Activated naive CD4-positive, alpha-beta T cell treated with anti-CD3 and anti-CD28 coated beads, Interleukin-2, amount 50 U/mL, for 24 hours (primary cell): ENCODE results near the gene SOX4.
A peak's percentile ranks its signal among the peaks of the same experiment; 100 is the strongest.
"Not testable (repeated sequence)": the region's sequence is repeated elsewhere in the genome, so short reads cannot be mapped to it uniquely, and the experiment has no call there.

Experiments used
- H3K27ac Mint-ChIP-seq: one replicate; pipeline ENCODE4 v1.8.0; 2021; ENCODE audit warnings: mild to moderate bottlenecking, mixed read lengths
- H3K27me3 Mint-ChIP-seq: one replicate; pipeline ENCODE4 v1.8.0; 2021; ENCODE audit warnings: mixed read lengths
- H3K36me3 Mint-ChIP-seq: one replicate; pipeline ENCODE4 v1.8.0; 2021; ENCODE audit warnings: mixed read lengths
- H3K4me1 Mint-ChIP-seq: one replicate; pipeline ENCODE4 v1.8.0; 2021; ENCODE audit warnings: mixed read lengths
- H3K4me3 Mint-ChIP-seq: one replicate; pipeline ENCODE4 v1.8.0; 2021; ENCODE audit warnings: mild to moderate bottlenecking, mixed read lengths
- H3K9me3 Mint-ChIP-seq: one replicate; pipeline ENCODE4 v1.8.0; 2021; ENCODE audit warnings: mixed read lengths

SOX4 gene

GRCh38 chr6:21593412-21593926 lies at the start of gene SOX4:
TSS of gene SOX4 (plus strand) at chr6:21593751. CDS start at chr6:21594535, 784 bp downstream.
- Mint-ChIP-seq H3K27me3 (peaks cover 31% of the 10 kb centered on the region), H3K9me3 (no peaks in the 10 kb centered on the region), H3K4me3 (peak within 1 kb of the TSS; percentile 87), H3K27ac (peak within 1 kb of the TSS; percentile 18), H3K4me1 (peaks cover 19% of the 10 kb centered on the region), H3K36me3 (no peaks in the 10 kb centered on the region)

DNA sequence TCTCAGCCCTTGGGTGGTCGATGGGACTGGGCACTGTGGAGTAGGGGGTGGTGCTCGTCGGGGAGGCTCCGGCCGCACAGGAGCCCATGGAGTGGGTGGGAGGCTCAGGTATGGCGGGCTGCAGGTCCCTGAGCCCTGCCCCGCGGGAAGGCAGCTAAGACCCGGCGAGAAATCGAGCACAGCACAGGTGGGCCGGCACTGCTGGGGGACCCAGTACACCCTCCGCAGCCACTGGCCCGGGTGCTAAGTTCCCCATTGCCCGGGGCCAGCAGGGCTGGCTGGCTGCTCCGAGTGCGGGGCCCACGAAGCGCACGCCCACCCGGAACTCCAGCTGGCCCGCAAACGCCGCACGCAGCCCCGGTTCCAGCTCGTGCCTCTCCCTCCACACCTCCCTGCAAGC lies 41.3 kb upstream of the SOX4 start:
- H3K9me3 Mint-ChIP-seq, result peaks cover 16% of the 10 kb centered on the region
- not testable (repeated sequence) for H3K36me3 Mint-ChIP-seq, H3K27ac Mint-ChIP-seq, H3K27me3 Mint-ChIP-seq, H3K4me3 Mint-ChIP-seq, H3K4me1 Mint-ChIP-seq

DNA sequence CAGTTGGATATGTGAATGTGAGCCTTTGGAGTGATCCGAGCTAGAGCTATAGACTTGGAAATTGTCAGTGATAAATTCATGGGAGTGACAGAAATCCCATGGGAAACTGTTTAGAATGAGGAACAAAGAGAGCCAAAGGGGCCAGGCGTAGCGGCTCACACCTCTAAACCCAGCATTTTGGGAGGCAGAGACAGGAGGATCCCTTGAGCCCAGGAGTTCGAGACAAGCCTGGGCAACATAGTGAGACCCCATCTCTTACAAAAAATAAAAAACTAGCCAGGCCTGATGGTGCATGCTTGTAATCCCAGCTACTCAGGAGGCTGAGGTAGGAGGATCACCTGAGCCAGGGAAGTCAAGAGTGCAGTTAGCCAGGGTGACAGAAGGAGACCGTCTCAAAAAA lies 39.3 kb upstream of the SOX4 start:
- Mint-ChIP-seq H3K9me3 (peaks cover under 1% of the 10 kb centered on the region), H3K4me1 (no peaks in the 10 kb centered on the region), H3K27me3 (peaks cover 2% of the 10 kb centered on the region), H3K36me3 (peaks cover 1% of the 10 kb centered on the region), H3K27ac (no peak overlapping the region), H3K4me3 (no peak overlapping the region)

DNA sequence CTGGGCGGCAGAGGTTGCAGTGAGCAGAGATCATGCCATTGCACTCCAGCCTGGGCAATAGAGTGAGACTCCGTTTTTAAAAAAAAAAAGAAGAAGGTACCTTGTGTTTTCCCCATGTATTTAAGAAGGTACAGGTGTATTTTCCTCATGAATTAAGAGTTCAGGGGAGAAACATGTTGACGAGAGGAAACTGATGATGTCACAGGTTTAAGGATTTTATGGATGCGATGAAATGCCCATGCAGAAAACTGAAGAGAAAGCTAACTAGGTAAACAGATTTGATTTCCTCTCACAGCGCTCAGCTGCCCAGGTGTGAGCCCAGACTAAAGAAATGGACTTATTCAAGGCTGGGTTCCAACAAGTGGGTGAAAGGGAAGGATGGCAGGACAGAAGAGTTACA lies 38.4 kb upstream of the SOX4 start:
- Mint-ChIP-seq H3K27ac (no peak overlapping the region), H3K27me3 (peaks cover 2% of the 10 kb centered on the region), H3K9me3 (no peaks in the 10 kb centered on the region)

DNA sequence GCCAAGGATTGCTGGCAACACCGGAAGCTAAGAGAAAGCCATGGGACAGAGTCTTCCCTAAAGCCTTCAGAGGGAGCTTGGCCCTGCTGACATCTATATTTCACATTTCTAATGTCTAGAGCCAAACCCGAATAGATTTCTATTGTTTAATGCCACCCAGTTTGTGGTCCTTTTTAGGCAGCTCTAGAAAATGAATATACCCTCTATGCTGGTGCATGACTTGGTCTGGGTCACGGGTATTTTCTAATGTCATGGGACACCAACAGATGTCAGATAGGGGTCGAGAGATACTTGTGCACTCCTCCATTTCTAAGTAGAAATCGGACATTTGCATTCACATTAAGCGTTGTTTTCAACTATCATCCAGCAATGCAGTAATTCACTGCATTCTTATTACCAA lies 37.0 kb upstream of the SOX4 start:
- no peak overlapping the region for H3K4me3 Mint-ChIP-seq
- no peaks in the 10 kb centered on the region for H3K9me3 Mint-ChIP-seq
- H3K4me1 Mint-ChIP-seq, result no peaks in the 10 kb centered on the region
- peaks cover 2% of the 10 kb centered on the region for H3K27me3 Mint-ChIP-seq
- no peak overlapping the region for H3K27ac Mint-ChIP-seq
- no peaks in the 10 kb centered on the region for H3K36me3 Mint-ChIP-seq

More for the DNA sequence above, 38.4 kb upstream of the SOX4 start:
- H3K4me3 Mint-ChIP-seq, result no peak overlapping the region
- no peaks in the 10 kb centered on the region for H3K36me3 Mint-ChIP-seq
- H3K4me1 Mint-ChIP-seq, result no peaks in the 10 kb centered on the region

GRCh38 chr6:21556968-21557721 lies 36.4 kb upstream of the SOX4 start:
- no peaks in the 10 kb centered on the region for H3K4me1 Mint-ChIP-seq
- H3K27me3 Mint-ChIP-seq, result peaks cover 2% of the 10 kb centered on the region
- no peaks in the 10 kb centered on the region for H3K9me3 Mint-ChIP-seq
- no peak overlapping the region for H3K4me3 Mint-ChIP-seq
- no peaks in the 10 kb centered on the region for H3K36me3 Mint-ChIP-seq
- no peak overlapping the region for H3K27ac Mint-ChIP-seq

DNA sequence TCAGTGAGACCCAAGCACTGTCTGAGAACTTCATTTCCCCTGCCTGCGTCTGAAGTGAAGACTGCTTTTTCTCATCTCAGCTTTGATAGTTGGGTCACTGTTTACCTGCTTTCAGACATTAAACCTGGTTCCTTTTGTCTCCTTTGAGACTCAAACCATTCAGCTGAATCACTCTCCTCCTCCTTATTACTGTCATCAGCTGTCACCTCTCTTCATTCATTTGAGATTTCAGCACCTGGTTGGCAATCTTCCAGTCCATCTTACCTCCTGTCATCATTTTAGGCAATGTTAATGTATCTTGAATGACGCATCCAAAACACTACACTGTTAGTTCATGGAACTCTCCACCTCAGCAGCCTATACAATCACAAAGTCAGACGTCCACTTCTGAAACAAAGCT lies 34.3 kb upstream of the SOX4 start:
- H3K36me3 Mint-ChIP-seq, result no peaks in the 10 kb centered on the region
- H3K27me3 Mint-ChIP-seq, result no peaks in the 10 kb centered on the region

GRCh38 chr6:21560249-21560648 lies 33.3 kb upstream of the SOX4 start:
- Mint-ChIP-seq H3K36me3 (no peaks in the 10 kb centered on the region), H3K27ac (no peak overlapping the region), H3K4me3 (no peak overlapping the region), H3K9me3 (no peaks in the 10 kb centered on the region), H3K27me3 (no peaks in the 10 kb centered on the region), H3K4me1 (no peaks in the 10 kb centered on the region)

More for the DNA sequence above, 34.3 kb upstream of the SOX4 start:
- Mint-ChIP-seq H3K9me3 (no peaks in the 10 kb centered on the region), H3K27ac (no peak overlapping the region), H3K4me3 (no peak overlapping the region), H3K4me1 (no peaks in the 10 kb centered on the region)

GRCh38 chr6:21565431-21565830 lies 28.1 kb upstream of the SOX4 start:
- H3K4me1 Mint-ChIP-seq, result no peaks in the 10 kb centered on the region
- H3K36me3 Mint-ChIP-seq, result no peaks in the 10 kb centered on the region
- H3K9me3 Mint-ChIP-seq, result no peaks in the 10 kb centered on the region
- H3K27ac Mint-ChIP-seq, result no peak overlapping the region
- no peak overlapping the region for H3K4me3 Mint-ChIP-seq
- peaks cover 8% of the 10 kb centered on the region for H3K27me3 Mint-ChIP-seq

DNA sequence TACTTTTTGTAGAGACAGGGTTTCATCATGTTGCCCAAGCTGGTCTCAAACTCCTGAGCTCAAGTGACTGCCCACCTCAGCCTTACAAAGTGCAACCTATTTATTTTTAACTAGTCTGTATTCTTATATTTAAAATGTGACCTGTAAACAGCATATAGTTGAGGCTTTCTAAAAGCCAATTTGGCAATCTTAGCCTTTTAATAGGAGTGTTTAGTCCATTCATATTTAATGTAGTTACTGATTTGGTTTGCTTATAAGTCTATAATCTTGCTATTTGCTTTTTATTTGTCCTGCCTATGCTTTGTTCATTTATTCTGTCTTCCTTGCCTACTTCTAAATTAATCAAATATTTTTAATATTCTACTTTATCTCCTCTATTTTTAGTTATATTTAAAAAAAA lies 15.0 kb upstream of the SOX4 start:
- H3K4me1 Mint-ChIP-seq, result no peaks in the 10 kb centered on the region
- H3K27ac Mint-ChIP-seq, result no peak overlapping the region
- H3K27me3 Mint-ChIP-seq, result peaks cover 16% of the 10 kb centered on the region
- H3K4me3 Mint-ChIP-seq, result no peak overlapping the region
- H3K9me3 Mint-ChIP-seq, result peaks cover 16% of the 10 kb centered on the region
- H3K36me3 Mint-ChIP-seq, result no peaks in the 10 kb centered on the region

DNA sequence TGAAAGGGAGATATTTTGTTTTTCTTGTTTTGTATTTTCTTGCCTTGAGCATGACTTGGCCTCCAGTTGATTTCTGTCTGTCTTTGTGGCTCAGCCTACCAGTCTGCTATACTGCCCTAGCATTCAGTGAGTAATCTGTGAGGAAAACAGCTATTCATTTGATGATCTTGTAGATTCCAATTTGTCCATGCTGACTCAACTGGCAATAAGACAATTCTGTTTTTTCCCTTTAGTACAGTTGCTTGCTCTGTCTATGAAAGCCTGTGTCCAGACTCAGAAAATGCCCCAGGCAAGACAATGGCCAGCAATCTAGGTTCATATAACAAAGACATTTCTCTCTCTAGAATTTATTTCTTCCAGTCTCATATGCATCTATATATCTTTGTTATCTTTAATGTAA lies 10.9 kb upstream of the SOX4 start:
- no peak overlapping the region for H3K27ac Mint-ChIP-seq
- no peak overlapping the region for H3K4me3 Mint-ChIP-seq
- H3K27me3 Mint-ChIP-seq, result peaks cover 19% of the 10 kb centered on the region
- H3K4me1 Mint-ChIP-seq, result peaks cover 5% of the 10 kb centered on the region
- no peaks in the 10 kb centered on the region for H3K36me3 Mint-ChIP-seq
- H3K9me3 Mint-ChIP-seq, result peaks cover 16% of the 10 kb centered on the region

- Mint-ChIP-seq H3K9me3 (peaks cover 9% of the 10 kb centered on the region), H3K27me3 (peaks cover 28% of the 10 kb centered on the region), H3K4me3 (no peak overlapping the region), H3K27ac (no peak overlapping the region), H3K4me1 (peaks cover 12% of the 10 kb centered on the region), H3K36me3 (no peaks in the 10 kb centered on the region)
Measured at GRCh38 chr6:21586300-21586699, 7.3 kb upstream of the SOX4 start.

- Mint-ChIP-seq H3K4me3 (peak overlapping the region; percentile 88), H3K4me1 (peaks cover 12% of the 10 kb centered on the region), H3K27ac (no peak overlapping the region), H3K27me3 (peaks cover 28% of the 10 kb centered on the region), H3K9me3 (peaks cover 9% of the 10 kb centered on the region), H3K36me3 (no peaks in the 10 kb centered on the region)
Measured at GRCh38 chr6:21586740-21587178, 6.8 kb upstream of the SOX4 start.

DNA sequence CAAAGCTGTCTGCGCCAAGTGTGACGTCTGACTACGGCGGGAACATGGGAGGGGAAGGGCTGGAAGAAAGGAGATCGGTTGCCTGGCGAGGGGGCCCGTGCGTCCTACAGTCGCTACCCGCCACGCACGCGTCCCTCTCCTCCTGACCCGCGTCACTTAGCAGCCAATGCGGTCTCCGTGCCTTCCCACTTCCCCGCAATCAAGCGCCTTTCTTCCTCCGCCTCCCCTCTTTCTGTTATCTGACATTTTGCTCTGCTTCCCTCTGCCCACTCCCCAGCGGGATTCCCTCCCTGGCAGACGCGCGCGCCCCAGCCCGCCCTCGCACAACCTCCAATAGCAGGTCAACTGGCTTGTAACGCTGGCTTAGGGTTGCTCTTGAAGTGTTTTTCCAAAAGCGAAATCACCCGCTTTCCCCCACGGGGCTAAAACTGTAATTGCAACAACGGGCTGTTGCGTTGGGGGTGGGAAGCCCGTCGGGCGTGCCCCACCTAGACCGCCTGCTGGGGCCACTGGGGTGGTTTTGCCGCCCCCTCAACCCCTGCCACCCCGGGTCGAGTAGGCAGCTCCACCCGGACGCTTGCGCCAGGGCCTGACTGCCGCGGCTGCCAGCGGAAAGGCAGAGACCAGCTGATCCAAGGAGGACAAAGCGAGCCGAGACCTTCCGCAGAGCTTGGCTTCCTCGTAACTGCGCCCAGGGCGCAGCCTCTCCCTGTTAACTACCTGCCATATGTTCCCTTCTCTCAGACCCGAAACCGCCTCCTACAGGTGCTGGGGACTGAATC lies 6.2 kb upstream of the SOX4 start:
- peaks cover 12% of the 10 kb centered on the region for H3K4me1 Mint-ChIP-seq
- H3K27ac Mint-ChIP-seq, result no peak overlapping the region
- H3K27me3 Mint-ChIP-seq, result peaks cover 26% of the 10 kb centered on the region
- no peaks in the 10 kb centered on the region for H3K36me3 Mint-ChIP-seq
- H3K9me3 Mint-ChIP-seq, result peaks cover 4% of the 10 kb centered on the region
- peak overlapping the region; percentile 88 for H3K4me3 Mint-ChIP-seq

DNA sequence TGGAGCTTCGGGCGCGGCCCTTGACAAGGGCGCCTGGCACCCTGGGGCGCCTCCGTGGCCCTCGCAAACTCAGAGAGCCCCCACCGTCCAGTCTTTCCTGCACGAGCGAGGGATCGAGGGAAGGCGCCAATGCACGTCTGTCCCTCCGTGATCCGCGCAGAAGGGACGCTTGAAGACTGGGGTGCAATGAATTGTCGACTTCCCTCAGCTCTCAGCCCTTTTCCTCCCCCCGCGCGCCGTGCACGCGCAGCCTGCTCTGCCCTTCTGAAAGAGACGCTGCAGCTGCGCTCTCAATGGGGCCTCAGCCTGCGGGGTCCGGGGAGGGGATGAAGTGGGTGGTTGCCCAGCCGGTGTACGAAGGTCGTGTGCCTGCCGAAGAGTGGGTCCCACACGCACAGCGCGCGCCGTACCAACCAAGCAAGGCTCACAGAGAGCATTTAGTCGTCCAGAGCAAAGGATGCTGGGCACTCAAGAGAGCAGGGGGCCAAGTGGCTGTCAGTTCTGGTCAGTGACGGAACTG lies 5.5 kb upstream of the SOX4 start:
- Mint-ChIP-seq H3K36me3 (no peaks in the 10 kb centered on the region), H3K27ac (no peak overlapping the region), H3K4me1 (peaks cover 12% of the 10 kb centered on the region), H3K27me3 (peaks cover 29% of the 10 kb centered on the region), H3K9me3 (no peaks in the 10 kb centered on the region), H3K4me3 (peak overlapping the region; percentile 88)
